Heart right ventricle (tissue), 16 donors: ENCODE results near the gene SLC39A13. TPM values are rescaled to one million over a fixed set of nuclear protein-coding genes. Genes with fewer than 3 reads are reported as not detected.
A peak's percentile ranks its signal among the peaks of the same experiment; 100 is the strongest.

ENCODE experiments used
- ATAC-seq, 8 donors: fragments of 200-7000 bp; cut with Tn5 transposase; one replicate each; pipeline ENCODE4 v1.9.1; 2020; ENCODE audit warnings: mild to moderate bottlenecking in 8 of 8, moderate library complexity in 8 of 8, moderate number of reproducible peaks in 1 of 8
- DNase-seq, 2 donors: peaks; one replicate each; pipeline ENCODE4 v3.0.0-alpha.2; 2020
- H3K27ac ChIP-seq, 10 donors: fragments of 200-600 bp; sonication (generic) in 2 of 10; one replicate each; pipeline versions ENCODE4 v1.5.0 to v1.8.0; 2020 to 2022; ENCODE audit warnings: mild to moderate bottlenecking in 3 of 10
- H3K27me3 ChIP-seq, 7 donors: fragments of 200-600 bp; one replicate each; pipeline ENCODE4 v1.8.0; 2021 to 2022; ENCODE audit warnings: mild to moderate bottlenecking in 2 of 7
- H3K36me3 ChIP-seq, 9 donors: fragments of 200-600 bp; sonication (generic) in 1 of 9; one replicate each; pipeline versions ENCODE4 v1.5.0 to v1.8.0; 2020 to 2022; ENCODE audit warnings: mild to moderate bottlenecking in 2 of 9
- H3K4me1 ChIP-seq, 9 donors: fragments of 200-600 bp; sonication (generic) in 1 of 9; one replicate each; pipeline versions ENCODE4 v1.5.0 to v1.8.0; 2020 to 2022; ENCODE audit warnings: mild to moderate bottlenecking in 4 of 9
- H3K4me3 ChIP-seq, 10 donors: fragments of 200-600 bp; sonication (generic) in 2 of 10; one replicate each; pipeline versions ENCODE4 v1.5.0 to v1.8.0; 2020 to 2022; ENCODE audit warnings: mild to moderate bottlenecking in 7 of 10, moderate library complexity in 2 of 10
- H3K9me3 ChIP-seq, 11 donors: fragments of 200-600 bp in 10 of 11; sonication (generic) in 2 of 11; one replicate each; pipeline versions ENCODE4 v1.5.0 to v1.8.0; 2013 to 2022; ENCODE audit warnings: mild to moderate bottlenecking in 2 of 11, control low read depth in 1 of 11, moderate library complexity in 1 of 11
- WGBS, 2 donors: extraction: QIAGEN DNeasy Blood & Tissue Kit; methylation state at CpG; one replicate each; pipeline ENCODE4 v1.1.7; 2013; ENCODE audit warnings: inconsistent platforms in 1 of 2; 5-methylcytosine and 5-hydroxymethylcytosine counted together
- intact Hi-C, 10 donors: fragments of 100-400 bp; cut with DNase I; formaldehyde crosslinking; loops; one replicate each; pipeline versions ENCODE4 v1.11.1 to v1.14.2; 2022
- polyA plus RNA-seq, 2 donors: library from polyadenylated mRNA; stranded (reverse); fragments of 200-250 nt; gene quantifications; one replicate each; pipeline ENCODE4 v1.2.3, GENCODE V29; 2013
- total RNA-seq, 10 donors: library from RNA; stranded (reverse); fragmentation: NEBNext Ultra II Directional in 3 of 10; extraction: Animal tissue kit (Norgen Biotek cat#: 25700) in 3 of 10; gene quantifications; one replicate each; pipeline versions ENCODE4 v1.2.1 to v1.2.4, GENCODE V29; 2021 to 2023
- TF ChIP-seq, protein P1 (sequence below), 9 donors: fragments of 200-600 bp; sonication (generic) in 2 of 9; IDR thresholded peaks; one replicate each; pipeline versions ENCODE4 v1.5.0 to v1.8.0; 2021 to 2022; ENCODE audit warnings: antibody characterized with exemption in 9 of 9, mild to moderate bottlenecking in 5 of 9, moderate library complexity in 1 of 9
- donor health status: Arrhythmogenic right ventricular cardiomyopathy.
- donor health status: ischemic (EF 13 %, LVEDD 7.1; RV severe dilation, severe dysfunction).
- donor health status: healthy with polysubstance abuse.
- donor health status: DM: no; HTN: yes; CAD: no.
- donor health status: DM: no; HTN: no; CAD: no.
- donor health status: ischemic (EF 25% LVEDD 6.9; RV normal size, moderate dysfunction).
- donor health status: ischemic (EF 25% LVEDD 5.7; RV mildly dilated, moderate dysfunction).
- donor health status: healthy.
- donor health status: DM: yes; HTN: yes; CAD: no.
- donor health status: Ischemic cardiomyopathy.
- donor health status: ischemic (EF 35%, LVEDD 5.7; RV mildly dilated, moderate dysfunction).
- donor health status: nonischemic (EF 11% LVEDD 7.7; RV severe dilation, severe dysfunction).
- donor health status: DM: yes; HTN: yes; CAD: no.
- donor health status: PGD.
- donor health status: ischemic (EF 29% LVEDD 5.4; RV normal size, mild dysfunction).
- donor health status: nonischemic (EF 23%, LVEDD 6.1; RV moderate dilation, normal function).

Gene SLC39A13
- total and polyA plus RNA-seq, 12 donors = 31.1 to 86.4 (median 42.4) TPM

DNA sequence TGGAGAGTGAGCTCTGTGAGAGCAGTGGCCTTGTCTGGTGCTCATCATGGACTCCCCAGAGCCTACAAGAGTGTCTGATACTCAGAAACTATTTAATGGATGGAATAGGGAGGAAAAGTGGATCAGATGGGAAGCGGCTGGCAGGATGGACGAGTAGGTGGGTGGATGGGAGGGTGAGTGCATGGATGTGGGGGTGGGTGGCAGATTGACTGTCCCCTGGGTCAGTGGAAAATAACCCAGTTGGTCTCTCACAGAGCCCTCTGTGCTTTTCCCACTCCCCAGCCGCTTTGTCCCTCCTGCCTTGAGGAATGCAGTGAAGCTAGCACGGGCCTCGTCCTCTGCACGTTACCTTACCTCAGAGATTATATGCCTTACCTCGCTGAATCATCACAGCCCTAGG, 36.0 kb upstream of the SLC39A13 start:
- 61 to 84% methylated on average over 7 of the region's 7 CpGs for WGBS, 2 donors
- TF ChIP-seq, protein P1, sequence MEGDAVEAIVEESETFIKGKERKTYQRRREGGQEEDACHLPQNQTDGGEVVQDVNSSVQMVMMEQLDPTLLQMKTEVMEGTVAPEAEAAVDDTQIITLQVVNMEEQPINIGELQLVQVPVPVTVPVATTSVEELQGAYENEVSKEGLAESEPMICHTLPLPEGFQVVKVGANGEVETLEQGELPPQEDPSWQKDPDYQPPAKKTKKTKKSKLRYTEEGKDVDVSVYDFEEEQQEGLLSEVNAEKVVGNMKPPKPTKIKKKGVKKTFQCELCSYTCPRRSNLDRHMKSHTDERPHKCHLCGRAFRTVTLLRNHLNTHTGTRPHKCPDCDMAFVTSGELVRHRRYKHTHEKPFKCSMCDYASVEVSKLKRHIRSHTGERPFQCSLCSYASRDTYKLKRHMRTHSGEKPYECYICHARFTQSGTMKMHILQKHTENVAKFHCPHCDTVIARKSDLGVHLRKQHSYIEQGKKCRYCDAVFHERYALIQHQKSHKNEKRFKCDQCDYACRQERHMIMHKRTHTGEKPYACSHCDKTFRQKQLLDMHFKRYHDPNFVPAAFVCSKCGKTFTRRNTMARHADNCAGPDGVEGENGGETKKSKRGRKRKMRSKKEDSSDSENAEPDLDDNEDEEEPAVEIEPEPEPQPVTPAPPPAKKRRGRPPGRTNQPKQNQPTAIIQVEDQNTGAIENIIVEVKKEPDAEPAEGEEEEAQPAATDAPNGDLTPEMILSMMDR (IDR thresholded peaks at IDR 0.05) = no peak

DNA sequence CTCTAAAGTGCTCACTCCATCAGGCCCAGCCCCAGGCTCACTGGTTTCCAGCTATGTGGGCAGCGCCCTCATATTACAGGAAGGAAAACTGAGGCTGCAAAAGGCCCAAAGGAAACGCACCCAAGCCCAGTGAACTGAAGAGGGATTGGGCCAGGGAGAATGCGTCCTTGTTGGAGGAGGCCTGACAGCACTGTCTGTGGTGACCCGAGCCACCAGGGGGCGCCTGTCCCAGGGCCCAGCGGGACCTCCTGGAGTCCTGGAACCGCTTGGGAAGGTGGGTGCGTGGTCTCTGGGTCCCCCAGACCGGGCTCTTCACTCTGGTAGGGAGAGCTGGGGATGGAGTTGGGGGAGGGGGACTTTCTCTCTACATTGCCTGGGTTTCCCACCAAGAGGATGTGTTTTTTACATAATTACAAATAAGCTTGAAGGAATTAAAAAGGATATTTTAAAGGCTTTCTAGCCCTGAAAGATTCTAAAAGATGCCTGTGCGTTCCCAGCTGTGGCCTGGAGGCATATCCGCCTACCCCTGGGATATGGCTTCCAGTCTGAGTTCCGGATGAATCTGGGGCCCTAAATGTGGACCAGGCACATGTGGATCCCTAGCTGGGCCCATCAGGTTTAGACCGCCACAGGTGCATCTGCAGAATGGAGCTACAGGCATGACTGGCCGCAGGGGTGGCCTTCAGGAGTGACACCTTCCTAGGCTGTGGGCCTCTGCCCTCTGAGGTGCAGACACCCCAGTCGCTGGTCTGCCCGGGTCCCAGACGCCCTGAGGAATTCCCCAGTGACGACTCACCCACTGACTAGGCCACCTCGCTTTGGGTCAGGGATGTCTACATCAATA, 34.3 kb upstream of the SLC39A13 start:
- Histone ChIP-seq H3K9me3 (no peaks in the 10 kb centered on the region), H3K27me3 (no peaks in the 10 kb centered on the region), H3K36me3 (peaks cover 0 to 56% (median 0%) of the 10 kb centered on the region in 9 donors), H3K4me3 (peak overlapping the region in 1 of 10 donors; percentile 66), H3K27ac (peak overlapping the region in 1 of 10 donors; percentile 98), H3K4me1 (peaks cover 0 to 40% (median 0%) of the 10 kb centered on the region in 9 donors)
- TF ChIP-seq, protein P1 (IDR thresholded peaks at IDR 0.05) = peak; percentile 95 to 99 (median 97)
- intact Hi-C loops = loop anchor here in 9 of 10 donors (1.0 to 10.0 kb wide), 12 partner anchors 33 to 481 kb away; partner anchors contain the start of gene SLC39A13 (in 6 of the 9)
- 44 to 45% methylated on average over 19 of the region's 19 CpGs for whole genome bisulfite sequencing, 2 donors
- peak; percentile 83 to 89 for DNase-seq
- peak; percentile 71 to 86 (median 80) for ATAC-seq

More for the DNA sequence above, 36.0 kb upstream of the SLC39A13 start:
- H3K36me3 ChIP-seq = peaks cover 0 to 73% (median 0%) of the 10 kb centered on the region in 9 donors
- DNase-seq = no peak
- H3K27ac ChIP-seq = no peak overlapping the region
- no peaks in the 10 kb centered on the region for H3K9me3 ChIP-seq
- no peak overlapping the region for H3K4me3 ChIP-seq
- H3K27me3 ChIP-seq = no peaks in the 10 kb centered on the region
- H3K4me1 ChIP-seq = peaks cover 0 to 43% (median 0%) of the 10 kb centered on the region in 9 donors
- intact Hi-C loops = loop anchor here in 6 of 10 donors (5.0 to 10.0 kb wide), 7 partner anchors 35 to 482 kb away; partner anchors contain the start of gene SLC39A13 (in 3 of the 6)
- ATAC-seq = no peak

DNA sequence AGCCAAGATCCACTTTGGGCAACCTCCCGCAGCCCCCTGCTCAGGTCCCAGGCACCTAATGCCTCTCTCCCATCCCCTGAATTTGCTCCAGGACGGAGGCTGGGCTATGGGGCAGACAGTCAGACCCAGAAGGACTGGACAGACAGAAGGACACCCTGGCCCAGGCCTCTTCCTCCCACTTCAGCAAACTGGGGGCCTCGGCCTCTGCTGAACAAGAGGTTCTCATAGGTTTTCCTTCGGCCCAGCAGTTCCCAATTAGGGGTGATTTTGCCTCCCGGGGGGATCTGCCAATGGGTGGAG, 33.7 kb upstream of the SLC39A13 start:
- TF ChIP-seq, protein P1 (IDR thresholded peaks at IDR 0.05) = no peak
- peaks cover 0 to 53% (median 0%) of the 10 kb centered on the region in 9 donors for H3K36me3 ChIP-seq
- DNase-seq (no peak), ATAC-seq (no peak)
- peaks cover 0 to 38% (median 0%) of the 10 kb centered on the region in 9 donors for H3K4me1 ChIP-seq
- peak overlapping the region in 1 of 10 donors; percentile 66 for H3K4me3 ChIP-seq
- no peaks in the 10 kb centered on the region for H3K27me3 ChIP-seq
- H3K27ac ChIP-seq = peak overlapping the region in 1 of 10 donors; percentile 98
- H3K9me3 ChIP-seq = no peaks in the 10 kb centered on the region
- WGBS, 2 donors = 85 to 87% methylated on average over 5 of the region's 5 CpGs
- intact Hi-C loops = loop anchor here (1.0 to 10.0 kb wide), 13 partner anchors 33 to 480 kb away; partner anchors contain the start of genes SLC39A13 (in 6 of the 10) and RAPSN (in 1 of the 10)

DNA sequence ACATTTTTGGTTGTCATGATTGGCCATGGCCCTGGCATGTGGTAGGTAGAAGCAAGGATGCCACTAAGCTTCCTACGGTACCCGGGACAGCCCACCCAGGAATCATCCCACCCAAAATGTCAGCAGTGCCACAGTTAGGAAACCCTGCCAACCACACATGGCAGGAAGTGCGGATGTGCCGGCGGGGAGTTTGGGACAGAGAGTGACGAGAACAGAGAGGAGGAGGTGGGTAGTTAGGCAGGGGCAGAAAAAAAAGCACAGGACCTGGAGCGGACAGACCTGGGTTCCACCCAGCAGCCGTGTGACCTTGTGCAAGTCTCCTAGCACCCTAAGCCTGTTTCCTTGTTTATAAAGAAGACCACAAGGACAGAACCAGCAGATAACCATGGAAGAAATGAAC, 33.4 kb upstream of the SLC39A13 start:
- H3K4me3 ChIP-seq = peak overlapping the region in 2 of 10 donors; percentile 11 to 66
- intact Hi-C loops = loop anchor here in 8 of 10 donors (2.0 to 10.0 kb wide), 7 partner anchors 34 to 480 kb away; partner anchors contain the start of genes RAPSN (in 1 of the 8) and SLC39A13 (in 1 of the 8)
- no peak for DNase-seq
- TF ChIP-seq, protein P1 (IDR thresholded peaks at IDR 0.05) = no peak
- peaks cover 0 to 34% (median 0%) of the 10 kb centered on the region in 9 donors for H3K4me1 ChIP-seq
- H3K36me3 ChIP-seq = peaks cover 0 to 50% (median 0%) of the 10 kb centered on the region in 9 donors
- ATAC-seq = no peak
- WGBS, 2 donors = 79 to 85% methylated on average over 8 of the region's 8 CpGs
- H3K27ac ChIP-seq = peak overlapping the region in 1 of 10 donors; percentile 98
- no peaks in the 10 kb centered on the region for H3K27me3 ChIP-seq
- no peaks in the 10 kb centered on the region for H3K9me3 ChIP-seq
